CD8-positive, alpha-beta memory T cell (primary cell): Measurements from ENCODE around the gene CD8B2. TPM values are rescaled to one million over a fixed set of nuclear protein-coding genes. Genes with fewer than 3 reads are reported as not detected.
"Not testable (repeated sequence)": the region's sequence is repeated elsewhere in the genome, so short reads cannot be mapped to it uniquely, and the experiment has no call there.

ENCODE experiments used
- CTCF ChIA-PET: fragments of 350-600 bp; sonication (Branson Sonifier 250); formaldehyde crosslinking; loops from one replicate; lab custom pipeline; 2021; ENCODE audit warnings: antibody characterized with exemption; lab: Charles Lee
- POLR2A ChIA-PET: fragments of 350-600 bp; sonication (Branson Sonifier 250); formaldehyde crosslinking; loops from one replicate; lab custom pipeline; 2021; ENCODE audit warnings: antibody characterized with exemption; lab: Charles Lee
- DNase-seq, 5 donors: peaks; one replicate each; pipeline versions ENCODE4 v3.0.0 to v3.0.0-alpha.2; 2020 to 2022; ENCODE audit warnings: mixed read lengths in 1 of 5
- H3K27ac ChIP-seq: one replicate; pipeline ENCODE4 v1.7.0; 2013; ENCODE audit warnings: low read depth, mild to moderate bottlenecking, low read length, moderate library complexity
- H3K27me3 ChIP-seq: 2 replicates; pipeline ENCODE4 v1.7.0; 2013; ENCODE audit warnings: low read length, mild to moderate bottlenecking; ENCODE audit not compliant: insufficient read depth, poor library complexity, severe bottlenecking
- H3K36me3 ChIP-seq: 2 replicates; pipeline ENCODE4 v1.7.0; 2013; ENCODE audit warnings: mild to moderate bottlenecking, low read length, moderate library complexity; ENCODE audit not compliant: insufficient read depth
- H3K4me1 ChIP-seq: 2 replicates; pipeline ENCODE4 v1.7.0; 2013; ENCODE audit warnings: mild to moderate bottlenecking, low read length, moderate library complexity; ENCODE audit not compliant: insufficient read depth
- H3K4me3 ChIP-seq: 2 replicates; pipeline ENCODE4 v1.7.0; 2013; ENCODE audit warnings: mild to moderate bottlenecking, low read length
- H3K9me3 ChIP-seq: 2 replicates; pipeline ENCODE4 v1.7.0; 2013; ENCODE audit warnings: mild to moderate bottlenecking, low read length
- H3K27ac Mint-ChIP-seq, 8 donors: one replicate each; pipeline ENCODE4 v1.8.0; 2020 to 2021; ENCODE audit warnings: mixed read lengths in 8 of 8, mild to moderate bottlenecking in 6 of 8, inconsistent platforms in 3 of 8, moderate library complexity in 3 of 8
- H3K27me3 Mint-ChIP-seq, 2 donors: one replicate each; pipeline ENCODE4 v1.8.0; 2020 to 2021; ENCODE audit warnings: mixed read lengths in 2 of 2, mild to moderate bottlenecking in 1 of 2, moderate library complexity in 1 of 2
- H3K36me3 Mint-ChIP-seq, 3 donors: one replicate each; pipeline ENCODE4 v1.8.0; 2020 to 2021; ENCODE audit warnings: mixed read lengths in 3 of 3, inconsistent platforms in 1 of 3, mild to moderate bottlenecking in 1 of 3
- H3K4me1 Mint-ChIP-seq, 3 donors: one replicate each; pipeline ENCODE4 v1.8.0; 2020 to 2021; ENCODE audit warnings: mixed read lengths in 3 of 3, inconsistent platforms in 1 of 3, mild to moderate bottlenecking in 1 of 3
- H3K4me3 Mint-ChIP-seq, 7 donors: one replicate each; pipeline ENCODE4 v1.8.0; 2020 to 2021; ENCODE audit warnings: mixed read lengths in 7 of 7, mild to moderate bottlenecking in 6 of 7, moderate library complexity in 4 of 7, inconsistent platforms in 2 of 7
- H3K9me3 Mint-ChIP-seq, 5 donors: one replicate each; pipeline ENCODE4 v1.8.0; 2020 to 2022; ENCODE audit warnings: mixed read lengths in 5 of 5, mild to moderate bottlenecking in 3 of 5, moderate library complexity in 2 of 5, inconsistent platforms in 1 of 5
- polyA plus RNA-seq: library from polyadenylated mRNA; unstranded; fragments of 300-500 nt; fragmentation: Illumina TruSeq; gene quantifications from one replicate; pipeline ENCODE4 v1.2.3, GENCODE V29; 2021
- total RNA-seq, 2 experiments: library from RNA; stranded (reverse); gene quantifications; one replicate each; pipeline ENCODE4 v1.2.3, GENCODE V29; 2021

Gene CD8B2
- total and polyA plus RNA-seq, 3 experiments from 2014 or later, result 3.6 to 10.2 (median 4.5) TPM

GRCh38 chr2:106489701-106490100, 2.5 kb downstream of the CD8B2 start:
- H3K27me3 Mint-ChIP-seq, result peaks cover 7 to 16% of the 10 kb centered on the region in 2 donors
- H3K9me3 Mint-ChIP-seq, H3K27me3 ChIP-seq, CTCF ChIA-PET, H3K4me3 Mint-ChIP-seq, H3K4me1 Mint-ChIP-seq, DNase-seq, H3K4me1 ChIP-seq, H3K9me3 ChIP-seq, POLR2A ChIA-PET, H3K4me3 ChIP-seq, H3K36me3 ChIP-seq, H3K36me3 Mint-ChIP-seq, H3K27ac Mint-ChIP-seq, H3K27ac ChIP-seq: not testable (repeated sequence)

GRCh38 chr2:106492399-106492798, 5.2 kb downstream of the CD8B2 start:
- H3K27ac ChIP-seq, H3K27me3 ChIP-seq, H3K27ac Mint-ChIP-seq, H3K4me3 ChIP-seq, CTCF ChIA-PET, H3K9me3 ChIP-seq, H3K4me3 Mint-ChIP-seq, H3K9me3 Mint-ChIP-seq, DNase-seq, H3K36me3 ChIP-seq, H3K4me1 ChIP-seq, H3K4me1 Mint-ChIP-seq, POLR2A ChIA-PET, H3K36me3 Mint-ChIP-seq: not testable (repeated sequence)
- H3K27me3 Mint-ChIP-seq, result peaks cover 7 to 11% of the 10 kb centered on the region in 2 donors

- CTCF ChIA-PET, result not testable (repeated sequence)
Observed at GRCh38 chr2:106492913-106493312, 5.7 kb downstream of the CD8B2 start.

GRCh38 chr2:106498549-106498948, 11.4 kb downstream of the CD8B2 start:
- H3K4me1 Mint-ChIP-seq, H3K4me3 Mint-ChIP-seq, H3K36me3 ChIP-seq, H3K4me1 ChIP-seq, H3K9me3 ChIP-seq, H3K4me3 ChIP-seq, DNase-seq, H3K27ac ChIP-seq, H3K27me3 ChIP-seq, H3K9me3 Mint-ChIP-seq, H3K27me3 Mint-ChIP-seq, POLR2A ChIA-PET, CTCF ChIA-PET, H3K27ac Mint-ChIP-seq, H3K36me3 Mint-ChIP-seq: not testable (repeated sequence)

More at GRCh38 chr2:106492913-106493312, 5.7 kb downstream of the CD8B2 start:
- POLR2A ChIA-PET, H3K36me3 ChIP-seq, H3K4me1 Mint-ChIP-seq, H3K9me3 ChIP-seq, H3K4me1 ChIP-seq, DNase-seq, H3K27me3 Mint-ChIP-seq, H3K27me3 ChIP-seq, H3K4me3 ChIP-seq, H3K9me3 Mint-ChIP-seq, H3K36me3 Mint-ChIP-seq, H3K27ac Mint-ChIP-seq, H3K27ac ChIP-seq, H3K4me3 Mint-ChIP-seq: not testable (repeated sequence)

GRCh38 chr2:106500350-106500749, 13.2 kb downstream of the CD8B2 start:
- H3K27me3 ChIP-seq, H3K27ac ChIP-seq, H3K36me3 ChIP-seq, H3K4me3 Mint-ChIP-seq, CTCF ChIA-PET, H3K4me1 Mint-ChIP-seq, H3K9me3 Mint-ChIP-seq, POLR2A ChIA-PET, H3K4me1 ChIP-seq, H3K9me3 ChIP-seq, H3K36me3 Mint-ChIP-seq, H3K4me3 ChIP-seq, H3K27me3 Mint-ChIP-seq, DNase-seq, H3K27ac Mint-ChIP-seq: not testable (repeated sequence)

- H3K27me3 ChIP-seq, H3K4me3 ChIP-seq, H3K4me1 ChIP-seq, H3K27me3 Mint-ChIP-seq, H3K36me3 Mint-ChIP-seq, H3K9me3 ChIP-seq, DNase-seq, H3K27ac Mint-ChIP-seq, H3K27ac ChIP-seq, CTCF ChIA-PET, H3K4me3 Mint-ChIP-seq, H3K36me3 ChIP-seq, H3K9me3 Mint-ChIP-seq, POLR2A ChIA-PET: not testable (repeated sequence)
- H3K4me1 Mint-ChIP-seq, result peaks cover 2 to 11% (median 5%) of the 10 kb centered on the region in 3 donors
Observed at GRCh38 chr2:106502351-106502750, 15.2 kb downstream of the CD8B2 start.

GRCh38 chr2:106504192-106504591, 17.0 kb downstream of the CD8B2 start:
- H3K36me3 ChIP-seq, H3K27me3 Mint-ChIP-seq, H3K36me3 Mint-ChIP-seq, H3K4me3 Mint-ChIP-seq, DNase-seq, H3K4me1 ChIP-seq, H3K27ac ChIP-seq, H3K27me3 ChIP-seq, H3K9me3 Mint-ChIP-seq, POLR2A ChIA-PET, H3K27ac Mint-ChIP-seq, H3K9me3 ChIP-seq, H3K4me3 ChIP-seq, CTCF ChIA-PET: not testable (repeated sequence)
- peaks cover 2 to 11% (median 5%) of the 10 kb centered on the region in 3 donors for H3K4me1 Mint-ChIP-seq

- H3K36me3 ChIP-seq, H3K27me3 Mint-ChIP-seq, H3K27ac ChIP-seq, H3K4me3 Mint-ChIP-seq, CTCF ChIA-PET, H3K4me1 ChIP-seq, H3K4me3 ChIP-seq, H3K36me3 Mint-ChIP-seq, H3K9me3 Mint-ChIP-seq, H3K27me3 ChIP-seq, H3K9me3 ChIP-seq, POLR2A ChIA-PET, DNase-seq: not testable (repeated sequence)
- peaks cover 2 to 11% (median 5%) of the 10 kb centered on the region in 3 donors for H3K4me1 Mint-ChIP-seq
- peak overlapping the region in 1 of 8 donors; percentile 47 for H3K27ac Mint-ChIP-seq
Observed at GRCh38 chr2:106504787-106505186, 17.6 kb downstream of the CD8B2 start.
